GM23248 (cell line): Measurements from ENCODE around the gene MUS81. TPM values are rescaled to one million over a fixed set of nuclear protein-coding genes. Genes with fewer than 3 reads are reported as not detected.

Source experiments
- DNase-seq: peaks from one replicate; pipeline ENCODE4 v3.0.0-alpha.2; 2015
- H2AFZ ChIP-seq: fragments of 200-600 bp; sonication (generic); 2 replicates; pipeline ENCODE4 v1.6.1; 2016; ENCODE audit warnings: antibody characterized with exemption
- H3F3A ChIP-seq: fragments of 200-600 bp; sonication (generic); 2 replicates; pipeline ENCODE4 v1.6.1; 2016; ENCODE audit warnings: mild to moderate bottlenecking, antibody characterized with exemption, mixed run types; ENCODE audit not compliant: insufficient read depth
- H3K27ac ChIP-seq: fragments of 200-600 bp; sonication (generic); 2 replicates; pipeline ENCODE4 v1.5.1; 2016; ENCODE audit warnings: mild to moderate bottlenecking
- H3K27me3 ChIP-seq: fragments of 200-600 bp; sonication (generic); replicated peaks from 2 replicates; pipeline ENCODE4 v1.6.1; 2016; ENCODE audit warnings: mild to moderate bottlenecking; ENCODE audit not compliant: insufficient read depth
- H3K36me3 ChIP-seq: fragments of 200-600 bp; sonication (generic); 2 replicates; pipeline ENCODE4 v1.6.1; 2016; ENCODE audit warnings: low read depth, mild to moderate bottlenecking
- H3K4me1 ChIP-seq: fragments of 200-600 bp; sonication (generic); 2 replicates; pipeline ENCODE4 v1.6.1; 2016; ENCODE audit warnings: mild to moderate bottlenecking; ENCODE audit not compliant: insufficient read depth
- H3K4me2 ChIP-seq: fragments of 200-600 bp; sonication (generic); one replicate; pipeline ENCODE4 v1.6.1; 2016; ENCODE audit warnings: mild to moderate bottlenecking; ENCODE audit not compliant: unreplicated experiment
- H3K4me3 ChIP-seq: fragments of 200-600 bp; sonication (generic); 2 replicates; pipeline ENCODE4 v1.5.1; 2016; ENCODE audit warnings: mild to moderate bottlenecking
- H3K79me2 ChIP-seq: fragments of 200-600 bp; sonication (generic); 2 replicates; pipeline ENCODE4 v1.6.1; 2016; ENCODE audit warnings: mild to moderate bottlenecking; ENCODE audit not compliant: insufficient read depth
- H3K9ac ChIP-seq: fragments of 200-600 bp; sonication (generic); 2 replicates; pipeline ENCODE4 v1.6.1; 2016; ENCODE audit warnings: mild to moderate bottlenecking
- H3K9me2 ChIP-seq: fragments of 200-600 bp; sonication (generic); 2 replicates; pipeline ENCODE4 v1.6.1; 2016; ENCODE audit warnings: mixed run types, mild to moderate bottlenecking, moderate library complexity; ENCODE audit not compliant: insufficient read depth
- H3K9me3 ChIP-seq: fragments of 200-600 bp; sonication (generic); one replicate; pipeline ENCODE4 v1.6.1; 2017; ENCODE audit warnings: low read depth
- H4K20me1 ChIP-seq: fragments of 200-600 bp; sonication (generic); 2 replicates; pipeline ENCODE4 v1.6.0; 2016; ENCODE audit not compliant: insufficient read depth
- EZH2 ChIP-seq: fragments of 200-600 bp; sonication (generic); IDR thresholded peaks from 2 replicates; pipeline ENCODE4 v1.6.1; 2018; ENCODE audit warnings: antibody characterized with exemption, mild to moderate bottlenecking; ENCODE audit not compliant: insufficient read depth, poor library complexity, severe bottlenecking
- EZH2phosphoT487 ChIP-seq: fragments of 200-600 bp; sonication (generic); IDR thresholded peaks from 2 replicates; pipeline ENCODE4 v1.6.1; 2018; ENCODE audit warnings: antibody characterized with exemption, moderate library complexity, mild to moderate bottlenecking, low read depth; ENCODE audit not compliant: insufficient read depth
- WGBS, 2 experiments: methylation state at CpG; one replicate each; pipeline ENCODE4 v1.1.6; 2015 to 2017; ENCODE audit warnings: low lambda C conversion rate in 2 of 2, low coverage in 1 of 2; ENCODE audit errors: missing lambda C conversion rate in 2 of 2; 5-methylcytosine and 5-hydroxymethylcytosine counted together
- in situ Hi-C: fragments of 300-500 bp; cut with MboI; formaldehyde crosslinking; loops from 2 replicates; pipeline ENCODE4 v1.15.0; 2020
- polyA plus RNA-seq: library from polyadenylated mRNA; unstranded; fragments of >200 nt; fragmentation: Nextera tagmentation; extraction: Ambion mirVana; gene quantifications from 2 replicates; pipeline ENCODE4 v1.2.1, GENCODE V29; 2016
- total RNA-seq: library from RNA; depleted of rRNA; stranded (reverse); fragments of >200 nt; shearing (Covaris generic); gene quantifications from 2 replicates; pipeline ENCODE4 v1.2.3, GENCODE V29; 2014

Gene MUS81
- total and polyA plus RNA-seq, 2 experiments from 2014 or later: 42.0 to 56.0 TPM

GRCh38 chr11:65859095-65859811 lies 980 bp upstream of the MUS81 start:
- H3K9ac ChIP-seq: peak overlapping the region; percentile 90
- H3F3A ChIP-seq: peaks cover 58% of the 10 kb centered on the region
- peaks cover 30% of the 10 kb centered on the region; the same call in 1 of the 2 replicates for H3K36me3 ChIP-seq
- H3K9me3 ChIP-seq: no peaks in the 10 kb centered on the region
- no peak for TF ChIP-seq EZH2phosphoT487
- no peak for TF ChIP-seq EZH2
- peak overlapping the region; percentile 94 for H3K4me2 ChIP-seq
- H3K79me2 ChIP-seq: peaks cover 67% of the 10 kb centered on the region
- no peaks in the 10 kb centered on the region for H3K9me2 ChIP-seq
- H2AFZ ChIP-seq: peak overlapping the region; percentile 67
- no peaks in the 10 kb centered on the region for H3K27me3 ChIP-seq
- in situ Hi-C loops: no loop called here
- peak; percentile 99 for DNase-seq
- peak overlapping the region; percentile 84 for H3K27ac ChIP-seq
- 1% methylated on average over 45 to 46 of the region's 46 CpGs for WGBS, 2 experiments
- peaks cover 17% of the 10 kb centered on the region; the same call in 1 of the 2 replicates for H4K20me1 ChIP-seq
- H3K4me1 ChIP-seq: peaks cover 17% of the 10 kb centered on the region
- peak overlapping the region; percentile 92 for H3K4me3 ChIP-seq

- H4K20me1 ChIP-seq: peaks cover 11% of the 10 kb centered on the region; the same call in 1 of the 2 replicates
- H3K9me2 ChIP-seq: no peaks in the 10 kb centered on the region
- H3K4me3 ChIP-seq: peak overlapping the region; percentile 92
- H3K36me3 ChIP-seq: peaks cover 24% of the 10 kb centered on the region; the same call in 1 of the 2 replicates
- TF ChIP-seq EZH2phosphoT487 (no peak), EZH2 (no peak)
- H3K79me2 ChIP-seq: peaks cover 61% of the 10 kb centered on the region
- WGBS, 2 experiments: 0 to 1% methylated on average over 16 of the region's 16 CpGs
- peak; percentile 57 for DNase-seq
- no peaks in the 10 kb centered on the region for H3K9me3 ChIP-seq
- peak overlapping the region; percentile 84 for H3K27ac ChIP-seq
- peak overlapping the region; percentile 42 for H2AFZ ChIP-seq
- H3K9ac ChIP-seq: peak overlapping the region; percentile 90
- peaks cover 17% of the 10 kb centered on the region for H3K4me1 ChIP-seq
- in situ Hi-C loops: no loop called here
- H3K4me2 ChIP-seq: peak overlapping the region; percentile 94
- peaks cover 55% of the 10 kb centered on the region for H3F3A ChIP-seq
- H3K27me3 ChIP-seq: no peaks in the 10 kb centered on the region
These were observed 388 bp upstream of the MUS81 start for GRCh38 chr11:65859812-65860277.

- Histone ChIP-seq H3K27me3 (no peaks in the 10 kb centered on the region), H3K27ac (peak overlapping the region; percentile 84), H4K20me1 (peaks cover 9% of the 10 kb centered on the region; the same call in 1 of the 2 replicates), H3K4me1 (peaks cover 13% of the 10 kb centered on the region), H3K36me3 (peaks cover 11% of the 10 kb centered on the region; the same call in 1 of the 2 replicates), H3F3A (peaks cover 51% of the 10 kb centered on the region), H3K79me2 (peaks cover 48% of the 10 kb centered on the region), H3K4me2 (peak overlapping the region; percentile 94), H3K4me3 (peak overlapping the region; percentile 92), H3K9ac (peak overlapping the region; percentile 90), H2AFZ (peak overlapping the region; percentile 42), H3K9me2 (no peaks in the 10 kb centered on the region), H3K9me3 (no peaks in the 10 kb centered on the region)
- no peak for DNase-seq
- in situ Hi-C loops: no loop called here
- no peak for TF ChIP-seq EZH2phosphoT487
- no peak for TF ChIP-seq EZH2
- WGBS, 2 experiments: 6 to 7% methylated on average over 14 of the region's 14 CpGs
These were observed 902 bp downstream of the MUS81 start for GRCh38 chr11:65861165-65861505.

GRCh38 chr11:65861533-65862183 lies 1.4 kb downstream of the MUS81 start:
- peak overlapping the region; percentile 94 for H3K4me2 ChIP-seq
- H3K36me3 ChIP-seq: peaks cover 7% of the 10 kb centered on the region; the same call in 1 of the 2 replicates

More at GRCh38 chr11:65861533-65862183, 1.4 kb downstream of the MUS81 start:
- in situ Hi-C loops: no loop called here
- H3K4me1 ChIP-seq: peaks cover 12% of the 10 kb centered on the region
- no peak for DNase-seq
- H3K9ac ChIP-seq: peak overlapping the region; percentile 90
- peak overlapping the region; percentile 92 for H3K4me3 ChIP-seq
- H3K27ac ChIP-seq: peak overlapping the region; percentile 84
- peaks cover 4% of the 10 kb centered on the region; the same call in 1 of the 2 replicates for H4K20me1 ChIP-seq
- no peaks in the 10 kb centered on the region for H3K27me3 ChIP-seq
- no peak overlapping the region for H2AFZ ChIP-seq
- H3K9me2 ChIP-seq: no peaks in the 10 kb centered on the region
- no peak for TF ChIP-seq EZH2
- TF ChIP-seq EZH2phosphoT487: no peak
- 89 to 92% methylated on average over 9 to 13 of the region's 13 CpGs for WGBS, 2 experiments
- H3F3A ChIP-seq: peaks cover 50% of the 10 kb centered on the region
- no peaks in the 10 kb centered on the region for H3K9me3 ChIP-seq
- peaks cover 43% of the 10 kb centered on the region for H3K79me2 ChIP-seq
